ENCODE measurements around the gene MINDY1. TPM values are rescaled to one million over a fixed set of nuclear protein-coding genes. Genes with fewer than 3 reads are reported as not detected.
A peak's percentile ranks its signal among the peaks of the same experiment; 100 is the strongest.

Gene MINDY1
- total and polyA plus RNA-seq, 12 donors = 6.0 to 37.5 (median 22.3) TPM

DNA sequence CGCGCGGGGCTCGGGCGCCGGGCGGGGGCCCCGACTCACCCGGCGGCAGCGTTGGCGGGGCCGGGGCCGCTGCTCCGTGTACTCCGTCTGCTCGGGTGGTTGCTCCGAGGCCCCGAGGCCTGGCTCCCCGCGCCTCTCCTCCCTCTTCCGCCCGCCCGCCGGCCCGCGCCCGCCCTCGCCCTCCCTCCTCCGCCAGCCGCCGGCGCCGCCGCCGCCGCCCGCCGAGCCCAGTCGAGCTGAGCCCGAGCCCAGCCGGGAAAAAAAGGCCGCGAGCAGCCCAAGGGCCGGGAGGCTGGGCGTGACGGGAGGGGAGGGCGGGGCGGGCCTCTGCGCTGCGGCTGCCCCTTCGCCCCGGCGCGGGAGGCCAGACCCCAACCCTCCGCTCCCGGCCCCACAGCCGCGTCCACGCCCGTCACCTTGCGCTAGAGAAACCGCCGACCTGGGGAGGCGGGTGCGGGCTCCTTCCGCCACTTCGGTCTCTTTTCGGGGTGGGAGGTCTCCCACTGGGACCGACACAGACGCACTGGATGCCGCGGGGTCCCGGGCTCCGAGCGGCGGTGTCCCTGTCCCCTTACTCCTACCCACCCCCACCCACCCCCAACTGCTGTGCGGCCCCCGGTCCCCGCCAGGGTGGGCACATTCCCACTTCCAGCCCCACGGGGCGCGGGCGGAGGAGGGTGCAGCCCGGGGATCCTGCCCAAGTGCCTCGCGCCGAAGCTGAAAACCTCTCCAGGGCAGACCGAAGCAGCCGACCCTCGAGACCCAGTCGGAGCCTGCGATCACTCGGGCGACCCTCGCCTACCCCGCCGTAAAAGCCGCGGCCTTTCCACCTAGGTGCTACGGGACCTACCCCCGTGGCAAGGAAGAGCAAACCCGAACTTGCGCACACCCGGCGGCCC is 31.9 kb downstream of the MINDY1 start, which contains the start of gene CERS2:
TSS of gene CERS2 (minus strand) at position 256 of the 899 bp plus-strand sequence. CDS start 5,745 bp downstream, outside the sequence.
- no peaks in the 10 kb centered on the region for H3K27me3 ChIP-seq
- H3K27ac ChIP-seq = peak within 1 kb of the TSS; percentile 87 to 98 (median 94)
- 7 to 58% (median 30%) methylated on average over 7 to 96 of the region's 106 CpGs for WGBS, 4 donors
- DNase-seq = peak; percentile 81 to 86 (median 86)
- intact Hi-C loops (cut with DNase I) = no loop called here
- no peaks in the 10 kb centered on the region for H3K36me3 ChIP-seq (replicated peaks in 1 of 2)
- peak within 1 kb of the TSS; percentile 2 to 100 (median 78) for H3K4me3 ChIP-seq
- no peaks in the 10 kb centered on the region for H3K9me3 ChIP-seq (replicated peaks in 1 of 3)
- H3K4me1 ChIP-seq (replicated peaks in 1 of 2) = peaks cover 60 to 68% of the 10 kb centered on the region in 2 donors
- TF ChIP-seq, protein P1, sequence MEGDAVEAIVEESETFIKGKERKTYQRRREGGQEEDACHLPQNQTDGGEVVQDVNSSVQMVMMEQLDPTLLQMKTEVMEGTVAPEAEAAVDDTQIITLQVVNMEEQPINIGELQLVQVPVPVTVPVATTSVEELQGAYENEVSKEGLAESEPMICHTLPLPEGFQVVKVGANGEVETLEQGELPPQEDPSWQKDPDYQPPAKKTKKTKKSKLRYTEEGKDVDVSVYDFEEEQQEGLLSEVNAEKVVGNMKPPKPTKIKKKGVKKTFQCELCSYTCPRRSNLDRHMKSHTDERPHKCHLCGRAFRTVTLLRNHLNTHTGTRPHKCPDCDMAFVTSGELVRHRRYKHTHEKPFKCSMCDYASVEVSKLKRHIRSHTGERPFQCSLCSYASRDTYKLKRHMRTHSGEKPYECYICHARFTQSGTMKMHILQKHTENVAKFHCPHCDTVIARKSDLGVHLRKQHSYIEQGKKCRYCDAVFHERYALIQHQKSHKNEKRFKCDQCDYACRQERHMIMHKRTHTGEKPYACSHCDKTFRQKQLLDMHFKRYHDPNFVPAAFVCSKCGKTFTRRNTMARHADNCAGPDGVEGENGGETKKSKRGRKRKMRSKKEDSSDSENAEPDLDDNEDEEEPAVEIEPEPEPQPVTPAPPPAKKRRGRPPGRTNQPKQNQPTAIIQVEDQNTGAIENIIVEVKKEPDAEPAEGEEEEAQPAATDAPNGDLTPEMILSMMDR (IDR thresholded peaks at IDR 0.05) = no peak
- peak; percentile 34 to 74 for TF ChIP-seq POLR2A (IDR thresholded peaks at IDR 0.05)

DNA sequence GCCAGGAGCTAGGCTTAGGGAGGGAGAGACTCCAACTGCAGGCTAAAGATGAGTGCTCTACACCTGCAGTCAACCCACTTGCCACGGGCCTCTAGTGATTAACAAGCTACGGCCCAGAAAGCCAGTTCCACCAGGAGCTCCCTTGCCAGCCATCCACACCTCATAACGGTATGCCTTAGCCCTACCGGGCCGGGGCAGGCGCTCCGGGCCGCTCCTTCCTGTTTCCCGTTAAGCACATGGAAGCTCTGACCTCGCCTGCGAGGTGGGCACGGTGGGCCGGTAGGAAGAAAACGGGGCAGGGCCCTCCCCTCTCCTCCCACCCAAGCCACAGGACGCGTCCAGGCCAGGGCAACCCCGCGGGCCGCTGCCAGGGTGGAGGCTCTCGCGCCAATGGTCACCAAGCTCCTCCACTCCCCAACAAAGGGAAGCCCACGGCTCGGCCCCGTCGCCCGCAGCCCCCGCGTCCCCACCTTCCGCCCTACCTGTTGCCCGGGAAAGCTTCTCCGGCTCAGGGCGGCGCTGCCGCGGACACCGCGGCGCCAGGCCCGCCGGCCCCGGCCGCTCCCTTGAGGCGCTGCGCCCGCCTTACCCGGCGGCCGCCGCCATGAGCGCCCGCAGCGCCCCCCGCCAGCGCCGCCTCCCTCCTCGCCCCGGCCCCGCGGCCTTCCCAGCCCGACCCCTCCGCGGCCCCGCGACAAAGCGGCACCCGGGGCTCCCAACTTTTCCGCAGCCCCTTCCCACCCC is 32.7 kb downstream of the MINDY1 start:
- Histone ChIP-seq H3K27me3 (no peaks in the 10 kb centered on the region), H3K4me1 (replicated peaks in 1 of 2) (peaks cover 64 to 65% of the 10 kb centered on the region in 2 donors), H3K9me3 (replicated peaks in 1 of 3) (no peaks in the 10 kb centered on the region), H3K4me3 (peak overlapping the region; percentile 2 to 100 (median 78)), H3K36me3 (replicated peaks in 1 of 2) (peaks cover 0 to 2% of the 10 kb centered on the region in 2 donors), H3K27ac (peak overlapping the region; percentile 87 to 98 (median 94))
- intact Hi-C loops (cut with DNase I) = no loop called here
- TF ChIP-seq, protein P1 (IDR thresholded peaks at IDR 0.05) = peak in 1 of 6 experiments; percentile 10
- TF ChIP-seq POLR2A (IDR thresholded peaks at IDR 0.05) = no peak
- peak in 5 of 7 donors; percentile 42 to 66 (median 55) for DNase-seq
- WGBS, 4 donors = 0 to 1% (median 0%) methylated on average over 1 to 67 of the region's 67 CpGs; no CpG with 5 or more reads in 1 of the 4 donors

DNA sequence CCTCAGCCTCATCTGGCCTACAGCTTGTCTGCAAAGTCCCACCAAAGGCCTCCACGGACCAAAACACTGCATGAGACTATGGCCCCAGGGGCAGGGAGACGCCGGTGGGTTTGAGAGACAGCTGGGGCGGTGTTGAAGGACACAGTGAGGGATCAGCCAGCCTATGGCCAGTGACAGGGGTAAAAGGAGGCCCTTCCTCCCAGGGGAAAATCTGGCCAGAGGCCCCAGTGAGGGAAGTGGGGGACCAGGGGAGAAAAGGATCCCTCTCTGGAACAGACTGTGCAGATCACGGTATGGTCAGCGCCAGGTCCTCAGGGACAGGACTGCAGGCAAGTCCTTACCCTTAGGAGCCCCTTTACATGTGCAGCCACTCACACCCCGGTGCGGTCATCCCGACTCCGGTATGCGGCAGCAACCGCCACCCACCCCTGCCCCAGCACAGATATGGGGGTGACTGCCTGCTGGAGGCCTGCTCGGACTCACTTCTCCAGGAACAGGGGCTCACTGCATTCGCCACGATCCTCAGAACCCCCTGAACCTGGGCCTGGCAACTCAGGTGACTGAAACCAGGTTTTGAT is 33.4 kb downstream of the MINDY1 start:
- no peak for TF ChIP-seq POLR2A (IDR thresholded peaks at IDR 0.05)
- TF ChIP-seq, protein P1 (IDR thresholded peaks at IDR 0.05) = no peak
- no peaks in the 10 kb centered on the region for H3K9me3 ChIP-seq (replicated peaks in 1 of 3)
- DNase-seq = peak in 3 of 7 donors; percentile 37 to 52 (median 40)
- H3K4me3 ChIP-seq = peak overlapping the region; percentile 2 to 100 (median 78)
- H3K4me1 ChIP-seq (replicated peaks in 1 of 2) = peaks cover 59 to 65% of the 10 kb centered on the region in 2 donors
- intact Hi-C loops (cut with DNase I) = no loop called here
- no peaks in the 10 kb centered on the region for H3K27me3 ChIP-seq
- WGBS, 4 donors = 6 to 39% (median 9%) methylated on average over 4 to 15 of the region's 15 CpGs
- peaks cover 0 to 9% of the 10 kb centered on the region in 2 donors for H3K36me3 ChIP-seq (replicated peaks in 1 of 2)
- peak overlapping the region; percentile 87 to 98 (median 94) for H3K27ac ChIP-seq

Data from adrenal gland (tissue), 12 donors.